Cardiac muscle cell (in vitro differentiated cells and primary cell): ENCODE data around the gene KRT40. TPM values are rescaled to one million over a fixed set of nuclear protein-coding genes. Genes with fewer than 3 reads are reported as not detected.

Experiments used
- DNase-seq, 2 donors: peaks; one replicate each; pipeline versions ENCODE4 v3.0.0 to v3.0.0-alpha.2; 2010 to 2017; ENCODE audit warnings: low read depth in 1 of 2, low spot score in 1 of 2
- H3K27ac ChIP-seq: fragments of 200-600 bp; sonication (generic); 2 replicates; pipeline ENCODE4 v1.5.1; 2016
- H3K27me3 ChIP-seq: fragments of 200-600 bp; sonication (generic); 2 replicates; pipeline ENCODE4 v1.6.0; 2016; ENCODE audit warnings: control low read depth
- H3K36me3 ChIP-seq: fragments of 200-600 bp; sonication (generic); 2 replicates; pipeline ENCODE4 v1.5.1; 2016; ENCODE audit warnings: control low read depth
- H3K4me1 ChIP-seq: fragments of 200-600 bp; sonication (generic); 2 replicates; pipeline ENCODE4 v1.8.1; 2017; ENCODE audit warnings: low read depth, mild to moderate bottlenecking, mixed run types
- H3K4me3 ChIP-seq: fragments of 200-600 bp; sonication (generic); 2 replicates; pipeline ENCODE4 v1.5.1; 2016; ENCODE audit warnings: mild to moderate bottlenecking
- H3K9me3 ChIP-seq: fragments of 200-600 bp; sonication (generic); 2 replicates; pipeline ENCODE4 v1.5.1; 2017; ENCODE audit warnings: low read depth, mild to moderate bottlenecking, control low read depth
- polyA plus RNA-seq: library from polyadenylated mRNA; unstranded; fragments of >200 nt; fragmentation: Nextera tagmentation; extraction: Ambion mirVana; gene quantifications from 2 replicates; pipeline ENCODE4 v1.2.1, GENCODE V29; 2016
- total RNA-seq: library from RNA; depleted of rRNA; stranded (reverse); fragments of >200 nt; gene quantifications from 2 replicates; pipeline ENCODE4 v1.2.3, GENCODE V29; 2016
- TF ChIP-seq, protein P1 (sequence below): IDR thresholded peaks from 2 replicates; pipeline ENCODE4 v1.5.1; 2012; ENCODE audit warnings: low read depth, mild to moderate bottlenecking, low read length

The KRT40 gene
- total and polyA plus RNA-seq, 2 experiments from 2014 or later: not detected

DNA sequence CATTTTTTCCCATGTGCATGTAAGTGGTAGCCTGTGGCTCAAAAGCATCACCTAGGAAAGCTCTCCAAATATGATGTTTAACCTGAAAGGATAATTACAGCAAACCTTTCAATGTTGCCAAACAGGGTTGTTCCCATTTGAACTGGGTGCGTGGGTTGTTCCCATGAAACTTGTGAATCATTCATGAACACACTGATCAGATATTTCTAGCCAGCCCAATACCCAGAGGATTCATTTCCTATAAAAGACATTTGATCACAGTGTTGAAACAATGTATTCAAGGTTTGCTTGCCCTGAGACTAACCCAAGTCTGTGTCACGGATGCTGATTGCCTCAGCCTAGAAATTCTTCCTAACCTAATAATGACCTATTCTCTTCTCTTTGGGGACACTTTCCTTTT is 30.2 kb downstream of the KRT40 start:
- H3K27ac ChIP-seq: no peak overlapping the region
- no peaks in the 10 kb centered on the region for H3K9me3 ChIP-seq
- H3K4me3 ChIP-seq: no peak overlapping the region
- TF ChIP-seq, protein P1, sequence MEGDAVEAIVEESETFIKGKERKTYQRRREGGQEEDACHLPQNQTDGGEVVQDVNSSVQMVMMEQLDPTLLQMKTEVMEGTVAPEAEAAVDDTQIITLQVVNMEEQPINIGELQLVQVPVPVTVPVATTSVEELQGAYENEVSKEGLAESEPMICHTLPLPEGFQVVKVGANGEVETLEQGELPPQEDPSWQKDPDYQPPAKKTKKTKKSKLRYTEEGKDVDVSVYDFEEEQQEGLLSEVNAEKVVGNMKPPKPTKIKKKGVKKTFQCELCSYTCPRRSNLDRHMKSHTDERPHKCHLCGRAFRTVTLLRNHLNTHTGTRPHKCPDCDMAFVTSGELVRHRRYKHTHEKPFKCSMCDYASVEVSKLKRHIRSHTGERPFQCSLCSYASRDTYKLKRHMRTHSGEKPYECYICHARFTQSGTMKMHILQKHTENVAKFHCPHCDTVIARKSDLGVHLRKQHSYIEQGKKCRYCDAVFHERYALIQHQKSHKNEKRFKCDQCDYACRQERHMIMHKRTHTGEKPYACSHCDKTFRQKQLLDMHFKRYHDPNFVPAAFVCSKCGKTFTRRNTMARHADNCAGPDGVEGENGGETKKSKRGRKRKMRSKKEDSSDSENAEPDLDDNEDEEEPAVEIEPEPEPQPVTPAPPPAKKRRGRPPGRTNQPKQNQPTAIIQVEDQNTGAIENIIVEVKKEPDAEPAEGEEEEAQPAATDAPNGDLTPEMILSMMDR: no peak
- no peak for DNase-seq
- no peaks in the 10 kb centered on the region for H3K27me3 ChIP-seq
- H3K36me3 ChIP-seq: no peaks in the 10 kb centered on the region
- no peaks in the 10 kb centered on the region for H3K4me1 ChIP-seq

DNA sequence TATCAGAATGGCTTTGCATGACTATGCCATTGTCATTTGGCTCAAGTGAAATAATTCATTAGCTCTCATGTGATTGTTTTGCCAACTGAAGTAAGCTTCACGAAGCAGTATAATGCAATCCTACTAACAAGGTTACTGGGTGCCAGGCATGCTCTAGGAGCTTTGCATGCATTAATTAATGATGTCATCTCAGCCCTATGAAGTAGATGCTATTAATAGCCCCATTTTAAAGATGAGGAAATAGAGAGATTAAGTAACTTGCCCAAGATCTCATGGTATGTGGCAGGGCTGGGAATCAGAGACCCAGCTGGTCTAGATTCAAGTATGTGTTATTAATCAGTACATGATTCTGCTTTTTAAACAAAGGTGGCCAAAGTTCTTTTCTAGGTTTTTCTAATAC is 31.5 kb downstream of the KRT40 start:
- Histone ChIP-seq H3K36me3 (no peaks in the 10 kb centered on the region), H3K27me3 (no peaks in the 10 kb centered on the region)

DNA sequence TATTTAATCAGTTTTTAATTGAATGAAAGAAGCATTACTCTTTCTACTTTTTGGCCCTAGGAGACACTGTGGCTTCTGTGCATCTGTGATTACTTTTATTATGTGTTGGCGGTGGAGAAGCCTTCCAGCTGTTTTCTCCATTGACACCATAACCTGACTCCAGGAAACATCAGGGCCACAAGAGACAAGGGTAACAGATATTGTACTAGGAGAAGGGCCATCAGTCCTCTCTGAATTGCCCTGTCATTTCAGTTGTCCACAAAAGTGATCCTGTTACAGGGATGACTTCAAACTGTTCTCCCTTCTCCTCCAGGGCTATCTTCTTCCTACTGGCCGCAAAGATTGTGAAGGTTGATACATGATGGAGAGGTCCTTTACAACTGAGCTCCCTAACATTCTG is 32.0 kb downstream of the KRT40 start:
- Histone ChIP-seq H3K36me3 (no peaks in the 10 kb centered on the region), H3K4me1 (no peaks in the 10 kb centered on the region), H3K27me3 (no peaks in the 10 kb centered on the region), H3K9me3 (no peaks in the 10 kb centered on the region), H3K27ac (no peak overlapping the region), H3K4me3 (no peak overlapping the region)
- TF ChIP-seq, protein P1: no peak
- DNase-seq: no peak

More for the DNA sequence above, 31.5 kb downstream of the KRT40 start:
- TF ChIP-seq, protein P1: no peak
- DNase-seq: peak in 1 of 2 donors; percentile 17
- Histone ChIP-seq H3K4me3 (no peak overlapping the region), H3K27ac (no peak overlapping the region), H3K9me3 (no peaks in the 10 kb centered on the region), H3K4me1 (no peaks in the 10 kb centered on the region)

DNA sequence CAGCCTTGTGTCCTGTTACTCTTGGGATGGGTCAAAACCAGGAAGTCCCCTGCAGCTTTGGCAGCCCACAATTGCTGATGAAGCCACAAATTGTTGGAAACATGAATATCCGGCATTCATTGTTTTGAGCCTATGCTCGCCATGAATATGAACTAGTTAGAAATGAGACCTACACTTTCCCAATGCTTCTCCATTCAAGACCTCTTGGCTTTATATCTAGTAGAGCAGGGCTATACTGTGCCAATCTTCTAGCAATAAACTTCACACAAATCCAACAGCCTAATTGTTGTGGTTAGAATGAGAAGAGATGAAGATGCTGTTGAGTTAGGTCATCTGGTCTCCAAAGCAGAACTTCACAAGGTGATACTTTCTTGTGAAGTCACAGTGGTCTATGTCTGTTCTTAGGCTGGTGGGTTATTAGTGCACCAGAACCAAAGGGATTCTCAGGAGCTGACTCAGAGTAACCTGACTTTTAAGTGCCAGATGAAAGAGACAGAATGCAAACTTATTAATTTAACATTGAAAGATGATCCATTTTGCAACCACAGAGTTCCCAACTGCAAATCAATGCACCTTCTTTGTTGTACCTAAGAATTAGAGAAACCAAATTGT is 33.0 kb downstream of the KRT40 start:
- TF ChIP-seq, protein P1: no peak
- DNase-seq: no peak
- Histone ChIP-seq H3K27me3 (no peaks in the 10 kb centered on the region), H3K4me3 (no peak overlapping the region), H3K27ac (no peak overlapping the region), H3K9me3 (no peaks in the 10 kb centered on the region), H3K4me1 (no peaks in the 10 kb centered on the region), H3K36me3 (no peaks in the 10 kb centered on the region)

DNA sequence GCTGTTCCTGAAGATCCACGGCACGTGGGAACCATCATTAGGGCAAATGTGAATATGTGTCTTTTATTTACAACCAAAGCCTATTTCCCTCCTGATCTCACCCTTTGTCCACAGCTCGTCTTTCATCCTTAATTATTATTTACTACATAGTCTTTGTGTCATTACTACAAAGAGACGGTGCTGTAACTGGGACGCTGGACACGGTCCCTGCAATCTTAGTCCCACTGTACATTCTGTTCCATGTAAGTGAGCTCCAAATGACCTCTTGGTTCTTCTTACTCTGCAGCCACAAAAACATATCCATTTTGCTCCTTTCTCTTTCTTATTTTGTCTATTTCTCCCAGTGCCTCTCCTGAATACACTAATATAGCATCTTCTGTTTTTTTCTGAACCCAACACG is 34.0 kb downstream of the KRT40 start:
- Histone ChIP-seq H3K36me3 (no peaks in the 10 kb centered on the region), H3K27ac (no peak overlapping the region), H3K4me1 (no peaks in the 10 kb centered on the region), H3K4me3 (no peak overlapping the region), H3K9me3 (no peaks in the 10 kb centered on the region), H3K27me3 (no peaks in the 10 kb centered on the region)
- TF ChIP-seq, protein P1: no peak
- no peak for DNase-seq
